Type B pancreatic cell (in vitro differentiated cells): ENCODE data around the gene TSPYL4. TPM values are rescaled to one million over a fixed set of nuclear protein-coding genes. Genes with fewer than 3 reads are reported as not detected.

Experiments used
- DNase-seq: peaks from one replicate; pipeline ENCODE4 v3.0.0; 2021; ENCODE audit warnings: mixed read lengths; ENCODE audit not compliant: unreplicated experiment; ENCODE audit errors: extremely low spot score
- H3K27ac Mint-ChIP-seq: 2 replicates; pipeline ENCODE4 v1.8.0; 2021; ENCODE audit warnings: mild to moderate bottlenecking, mixed read lengths
- H3K27me3 Mint-ChIP-seq: 2 replicates; pipeline ENCODE4 v1.8.0; 2021; ENCODE audit warnings: mixed read lengths
- H3K36me3 Mint-ChIP-seq: 2 replicates; pipeline ENCODE4 v1.8.0; 2021; ENCODE audit warnings: mixed read lengths
- H3K4me1 Mint-ChIP-seq: one replicate; pipeline ENCODE4 v1.8.0; 2021; ENCODE audit warnings: mixed read lengths; ENCODE audit not compliant: unreplicated experiment
- H3K4me3 Mint-ChIP-seq: 2 replicates; pipeline ENCODE4 v1.8.0; 2021; ENCODE audit warnings: mild to moderate bottlenecking, mixed read lengths
- H3K9me3 Mint-ChIP-seq: 2 replicates; pipeline ENCODE4 v1.8.0; 2021; ENCODE audit warnings: mixed read lengths
- total RNA-seq: library from RNA; stranded (reverse); gene quantifications from 2 replicates; pipeline ENCODE4 v1.2.1, GENCODE V29; 2021; ENCODE audit warnings: low replicate concordance
- TF ChIP-seq, protein P1 (sequence below): fragments of 200-600 bp; sonication (generic); conservative IDR thresholded peaks from 2 replicates; pipeline ENCODE4 v1.5.0; 2021; ENCODE audit warnings: antibody characterized with exemption, mild to moderate bottlenecking

Gene TSPYL4
- total RNA-seq, 1 donor from 2014 or later = 46.7 TPM

DNA sequence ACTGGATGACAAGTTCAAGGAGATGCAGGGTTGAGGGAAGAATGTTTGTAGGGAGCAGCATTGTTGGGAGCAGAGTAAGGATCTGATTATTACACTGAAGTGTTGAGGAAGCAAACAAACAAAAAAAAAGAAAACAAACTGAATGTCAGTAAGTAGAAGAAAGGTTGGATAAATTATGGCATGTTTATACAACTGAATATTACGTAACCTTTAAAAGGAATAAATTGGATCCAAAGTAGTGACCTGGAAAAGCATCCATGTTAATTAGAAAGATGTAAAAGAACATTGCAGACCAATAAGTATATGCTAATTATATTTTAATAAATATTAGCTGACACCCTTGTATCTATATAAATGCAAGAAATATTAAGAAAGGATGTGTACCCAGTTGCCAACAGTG is 38.7 kb upstream of the TSPYL4 start:
- no peaks in the 10 kb centered on the region for H3K36me3 Mint-ChIP-seq
- H3K27me3 Mint-ChIP-seq = no peaks in the 10 kb centered on the region
- H3K4me1 Mint-ChIP-seq = no peaks in the 10 kb centered on the region
- TF ChIP-seq, protein P1, sequence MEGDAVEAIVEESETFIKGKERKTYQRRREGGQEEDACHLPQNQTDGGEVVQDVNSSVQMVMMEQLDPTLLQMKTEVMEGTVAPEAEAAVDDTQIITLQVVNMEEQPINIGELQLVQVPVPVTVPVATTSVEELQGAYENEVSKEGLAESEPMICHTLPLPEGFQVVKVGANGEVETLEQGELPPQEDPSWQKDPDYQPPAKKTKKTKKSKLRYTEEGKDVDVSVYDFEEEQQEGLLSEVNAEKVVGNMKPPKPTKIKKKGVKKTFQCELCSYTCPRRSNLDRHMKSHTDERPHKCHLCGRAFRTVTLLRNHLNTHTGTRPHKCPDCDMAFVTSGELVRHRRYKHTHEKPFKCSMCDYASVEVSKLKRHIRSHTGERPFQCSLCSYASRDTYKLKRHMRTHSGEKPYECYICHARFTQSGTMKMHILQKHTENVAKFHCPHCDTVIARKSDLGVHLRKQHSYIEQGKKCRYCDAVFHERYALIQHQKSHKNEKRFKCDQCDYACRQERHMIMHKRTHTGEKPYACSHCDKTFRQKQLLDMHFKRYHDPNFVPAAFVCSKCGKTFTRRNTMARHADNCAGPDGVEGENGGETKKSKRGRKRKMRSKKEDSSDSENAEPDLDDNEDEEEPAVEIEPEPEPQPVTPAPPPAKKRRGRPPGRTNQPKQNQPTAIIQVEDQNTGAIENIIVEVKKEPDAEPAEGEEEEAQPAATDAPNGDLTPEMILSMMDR = no peak
- H3K4me3 Mint-ChIP-seq = no peak overlapping the region
- no peaks in the 10 kb centered on the region for H3K9me3 Mint-ChIP-seq
- H3K27ac Mint-ChIP-seq = no peak overlapping the region
- DNase-seq = no peak

DNA sequence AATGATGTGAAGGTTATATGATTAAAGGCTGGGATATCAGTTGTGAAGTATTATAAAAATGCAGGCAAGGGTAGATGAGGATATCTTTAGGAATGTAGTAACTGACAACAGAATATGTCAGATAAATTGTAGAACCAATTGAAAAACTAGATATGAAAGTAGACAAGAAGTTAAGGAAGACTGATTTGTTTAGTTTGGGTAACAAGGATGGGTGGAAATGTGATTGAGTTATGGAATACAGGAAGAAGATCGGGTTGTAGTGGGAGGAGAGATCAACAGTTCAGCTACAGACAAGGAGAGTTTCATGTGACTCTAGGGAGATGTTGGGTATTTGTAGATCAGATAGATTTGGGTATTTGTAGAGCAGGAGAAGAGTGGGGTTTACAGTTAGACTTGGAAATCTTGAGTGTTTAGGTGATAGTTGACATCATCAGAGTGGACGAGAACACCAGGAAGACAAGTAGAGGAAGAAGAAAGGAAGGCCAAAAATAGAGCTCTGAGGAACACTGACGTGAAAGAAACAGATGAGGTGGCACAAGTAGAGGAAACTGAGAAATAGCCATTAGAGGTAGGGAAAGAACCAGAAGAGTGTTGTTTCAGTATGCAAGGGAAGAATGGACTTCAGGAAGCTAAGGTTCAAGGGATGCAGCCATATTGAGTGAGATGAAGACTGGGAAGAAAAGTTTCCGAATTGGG is 38.0 kb upstream of the TSPYL4 start:
- no peaks in the 10 kb centered on the region for H3K4me1 Mint-ChIP-seq

DNA sequence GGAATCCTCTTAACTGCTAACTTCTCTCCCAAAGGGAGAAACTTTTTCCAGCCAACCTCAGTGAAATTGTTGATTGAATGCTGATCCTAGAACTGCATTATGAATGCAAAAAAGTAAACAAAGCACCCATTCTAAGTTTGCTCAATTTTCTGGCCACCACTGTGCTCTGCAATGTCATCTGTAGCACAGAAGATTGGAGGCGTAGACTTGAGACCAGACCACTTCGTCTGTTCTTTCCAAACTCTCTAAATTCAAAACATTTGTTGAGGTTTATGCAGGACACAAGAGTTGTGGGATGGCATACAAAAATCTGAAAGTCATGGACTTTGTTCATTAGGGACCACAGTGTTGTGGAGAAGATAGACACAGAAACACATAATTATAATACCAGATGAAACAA is 36.9 kb upstream of the TSPYL4 start:
- H3K36me3 Mint-ChIP-seq = no peaks in the 10 kb centered on the region
- no peak overlapping the region for H3K4me3 Mint-ChIP-seq
- H3K9me3 Mint-ChIP-seq = no peaks in the 10 kb centered on the region
- DNase-seq = no peak
- no peaks in the 10 kb centered on the region for H3K4me1 Mint-ChIP-seq
- H3K27me3 Mint-ChIP-seq = no peaks in the 10 kb centered on the region
- TF ChIP-seq, protein P1 = no peak
- H3K27ac Mint-ChIP-seq = no peak overlapping the region

More for the DNA sequence above, 38.0 kb upstream of the TSPYL4 start:
- no peak for DNase-seq
- Mint-ChIP-seq H3K36me3 (no peaks in the 10 kb centered on the region), H3K9me3 (no peaks in the 10 kb centered on the region), H3K27ac (no peak overlapping the region), H3K4me3 (no peak overlapping the region), H3K27me3 (no peaks in the 10 kb centered on the region)
- TF ChIP-seq, protein P1 = no peak

DNA sequence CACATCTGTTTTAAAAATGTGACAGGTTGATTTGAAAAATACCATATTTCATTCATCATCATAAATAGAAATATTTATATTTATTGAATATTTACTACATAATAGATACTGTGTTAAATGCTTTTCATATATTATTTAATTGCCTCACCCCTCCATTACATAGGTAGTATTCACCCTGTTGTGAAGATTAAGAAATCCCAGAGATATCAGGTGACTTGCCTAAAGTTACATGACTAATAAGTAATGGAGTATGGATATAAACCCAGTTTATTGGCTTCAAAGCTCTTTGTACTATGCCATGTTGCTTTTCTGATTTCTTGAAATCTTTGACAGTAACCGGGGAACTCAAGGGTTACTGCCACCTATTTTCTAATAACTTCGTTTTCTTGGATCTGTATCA is 36.0 kb upstream of the TSPYL4 start:
- no peaks in the 10 kb centered on the region for H3K9me3 Mint-ChIP-seq
- no peak overlapping the region for H3K27ac Mint-ChIP-seq
- no peak for DNase-seq
- H3K36me3 Mint-ChIP-seq = no peaks in the 10 kb centered on the region
- TF ChIP-seq, protein P1 = no peak
- no peaks in the 10 kb centered on the region for H3K27me3 Mint-ChIP-seq
- no peaks in the 10 kb centered on the region for H3K4me1 Mint-ChIP-seq
- H3K4me3 Mint-ChIP-seq = no peak overlapping the region

DNA sequence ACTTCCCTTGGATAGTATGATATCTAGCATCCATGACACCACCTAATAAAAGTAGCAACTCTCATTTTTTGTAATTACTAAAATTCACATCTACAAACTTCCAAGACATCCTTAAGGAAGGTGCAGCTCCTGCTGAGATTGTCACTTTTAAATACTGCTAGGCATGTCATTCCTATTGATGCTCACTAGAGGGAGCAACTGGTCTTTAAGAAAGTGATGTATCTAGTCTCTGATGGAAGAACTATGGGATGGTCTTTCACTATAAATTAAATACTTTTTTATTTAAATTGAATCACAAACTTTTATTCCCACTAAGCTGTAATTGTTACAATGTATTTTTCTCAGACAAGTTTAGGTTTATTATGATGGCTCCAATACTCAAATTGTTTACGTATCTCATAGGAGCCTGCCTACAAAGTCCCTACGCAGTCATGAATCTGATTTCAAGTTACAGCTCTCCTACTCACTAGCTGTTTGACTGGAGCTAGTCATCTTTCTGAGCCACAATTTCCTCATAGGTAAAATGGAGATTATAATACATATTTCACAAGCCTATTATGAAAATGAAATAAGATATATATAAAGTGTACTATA is 33.9 kb upstream of the TSPYL4 start:
- TF ChIP-seq, protein P1 = peak; percentile 95
- Mint-ChIP-seq H3K27me3 (no peaks in the 10 kb centered on the region), H3K27ac (no peak overlapping the region), H3K4me1 (peaks cover 5% of the 10 kb centered on the region), H3K36me3 (no peaks in the 10 kb centered on the region), H3K9me3 (no peaks in the 10 kb centered on the region), H3K4me3 (no peak overlapping the region)
- no peak for DNase-seq
